HG03432 (cell line): Measurements from ENCODE around the gene KRT81.
"Not testable (repeated sequence)": the region's sequence is repeated elsewhere in the genome, so short reads cannot be mapped to it uniquely, and the experiment has no call there.

Experiments
- ATAC-seq: cut with Tn5 transposase; IDR thresholded peaks from one replicate; pipeline ENCODE4 v1.9.1; 2021; ENCODE audit warnings: mild to moderate bottlenecking, moderate library complexity; ENCODE audit not compliant: unreplicated experiment

KRT81 gene

DNA sequence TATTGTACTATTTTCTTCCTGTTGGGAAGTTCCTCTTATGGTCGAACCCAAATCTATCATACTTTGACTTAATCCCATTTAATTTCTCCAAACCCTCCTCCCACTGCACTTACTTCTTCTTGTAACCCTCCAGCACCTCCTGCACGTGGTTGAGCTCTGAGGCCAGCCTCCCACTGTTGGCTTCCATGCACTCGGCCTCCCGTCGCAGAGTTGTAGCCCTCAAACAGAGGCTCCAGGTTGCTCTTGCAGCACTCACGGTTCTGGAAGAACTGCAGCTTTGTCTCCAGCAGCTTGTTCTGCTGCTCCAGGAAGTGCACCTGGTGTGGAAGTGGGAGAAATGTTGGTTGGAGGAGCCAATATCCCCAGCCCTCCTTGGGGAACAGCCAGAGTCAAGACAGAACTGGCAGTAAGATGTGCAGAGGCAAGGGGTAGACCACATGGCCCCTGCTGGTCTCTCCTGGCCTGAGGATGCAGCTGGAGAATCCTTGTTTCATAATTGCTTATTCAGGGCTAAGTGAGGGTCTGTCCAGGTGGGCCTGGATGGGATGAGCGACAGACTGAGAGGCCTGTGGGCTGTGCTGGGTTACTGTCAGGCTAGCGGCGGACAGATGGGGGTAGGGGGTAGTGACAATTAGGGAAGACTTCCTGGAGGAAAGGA lies 35.3 kb downstream of the KRT81 start:
- ATAC-seq: no peak

DNA sequence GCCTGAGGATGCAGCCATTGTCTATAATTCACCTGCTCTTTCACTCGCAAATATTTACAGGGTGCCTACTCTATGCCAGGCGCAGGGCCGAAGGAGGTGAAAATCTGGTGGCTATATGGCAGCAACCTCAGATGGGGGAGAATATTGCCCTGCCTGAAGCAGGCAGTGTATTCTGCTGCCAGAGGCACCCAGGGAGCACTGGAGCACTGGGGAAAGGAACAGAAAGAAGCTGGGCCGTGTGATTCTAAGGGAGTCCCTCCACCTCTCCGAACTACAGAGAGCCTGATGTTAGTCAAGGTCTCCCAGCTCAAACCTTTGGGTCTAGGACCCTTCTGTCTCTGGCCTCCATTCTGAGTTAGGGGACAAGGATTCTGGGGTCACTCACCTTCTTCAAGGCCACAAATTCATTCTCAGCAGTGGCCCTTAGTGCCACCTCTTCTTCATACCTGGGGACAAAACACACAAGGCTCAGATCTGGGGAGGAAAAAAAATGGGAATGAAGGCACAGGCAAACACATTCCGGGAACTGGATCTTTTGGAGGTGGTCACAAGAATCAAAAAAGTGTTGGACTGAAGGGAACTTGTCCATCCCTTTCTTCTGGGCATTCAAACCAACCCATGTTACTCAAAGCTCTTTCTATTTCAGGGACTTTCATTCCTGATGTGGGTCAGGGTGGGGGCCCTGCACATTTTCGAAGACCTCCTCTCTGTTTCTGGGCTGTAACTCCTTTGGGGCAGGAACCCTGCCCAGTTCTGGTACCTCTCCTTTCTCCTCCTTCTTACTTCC lies 36.2 kb downstream of the KRT81 start:
- ATAC-seq: no peak

- ATAC-seq: no peak
These were observed 37.0 kb downstream of the KRT81 start for GRCh38 chr12:52254180-52254964.

GRCh38 chr12:52253391-52254179 lies 37.7 kb downstream of the KRT81 start:
- ATAC-seq: no peak

DNA sequence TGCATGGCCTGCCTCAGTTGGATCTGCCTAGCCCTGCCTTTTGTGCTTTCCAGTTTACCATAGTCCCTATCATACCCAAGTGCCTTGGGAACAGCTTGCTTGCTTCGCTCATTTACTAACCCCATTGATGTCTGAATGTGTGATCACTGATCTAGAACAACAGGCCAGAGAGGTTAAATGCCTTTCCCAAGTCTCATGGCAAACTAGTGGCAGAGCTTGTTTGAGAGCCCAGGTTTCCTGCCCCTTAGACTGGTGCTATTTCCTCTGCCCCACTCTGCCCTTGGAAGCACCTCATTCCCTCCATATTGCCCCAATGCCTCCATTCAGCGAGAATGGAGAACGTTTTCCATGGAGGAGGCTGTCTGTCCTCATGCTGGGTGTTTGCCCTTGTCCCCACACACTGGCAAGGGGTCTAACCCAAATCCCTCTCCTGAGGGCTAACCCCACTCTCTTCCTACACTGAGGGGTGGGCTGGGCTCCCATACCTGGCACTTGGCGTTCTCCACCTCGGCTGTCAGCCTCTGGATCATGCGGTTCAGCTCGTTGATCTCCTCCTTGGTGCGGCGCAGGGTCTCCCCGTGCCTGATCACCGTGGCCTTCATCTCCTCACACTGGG lies 38.5 kb downstream of the KRT81 start:
- no peak for ATAC-seq

GRCh38 chr12:52252175-52252615 lies 39.1 kb downstream of the KRT81 start:
- ATAC-seq: not testable (repeated sequence)

GRCh38 chr12:52251367-52252051 lies 39.8 kb downstream of the KRT81 start:
- ATAC-seq: no peak

DNA sequence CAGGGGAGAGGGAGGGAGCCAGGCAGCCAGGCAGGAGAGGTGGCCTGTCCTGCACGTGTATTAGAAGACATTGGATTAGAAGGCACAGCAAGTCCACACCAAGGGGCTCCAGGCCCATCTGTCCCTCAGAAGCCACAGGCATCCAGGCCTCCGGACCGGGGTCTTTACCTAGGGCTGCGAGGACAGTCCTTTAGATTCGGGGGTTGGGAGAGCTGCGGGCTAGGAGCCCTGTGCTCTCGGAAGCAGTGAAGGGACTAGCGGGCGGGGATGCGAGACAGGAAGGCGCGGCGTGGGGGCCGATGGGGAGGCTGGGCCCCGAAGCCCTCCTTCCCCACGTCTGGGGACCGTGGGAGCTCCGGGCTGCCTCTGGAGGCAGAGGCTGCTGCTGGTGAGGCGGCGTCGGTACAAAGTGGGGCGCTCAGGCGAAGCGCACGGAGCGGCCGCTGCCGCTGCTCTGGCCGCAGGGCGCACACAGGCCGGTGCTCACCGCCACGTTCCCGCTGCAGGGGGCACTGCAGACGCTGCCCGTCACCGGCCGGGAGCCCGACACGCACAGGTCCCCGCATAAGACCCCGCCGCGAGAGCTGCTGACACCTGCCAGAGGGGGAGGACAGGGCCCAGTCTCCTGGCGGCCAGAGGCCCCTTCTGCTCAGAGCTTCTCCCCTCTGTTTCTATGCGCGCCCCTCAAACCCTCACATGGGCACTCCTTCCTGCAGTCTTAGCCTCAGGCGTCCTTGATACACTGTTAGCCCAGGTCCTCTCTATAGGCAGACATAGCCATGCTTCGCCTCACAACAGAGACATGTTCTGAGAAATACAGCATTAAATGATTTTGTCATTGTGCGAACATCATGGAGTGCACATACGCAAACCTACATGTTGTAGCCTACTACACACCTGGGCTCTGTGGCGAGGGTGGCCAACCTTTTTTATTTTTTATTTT lies 41.0 kb downstream of the KRT81 start:
- no peak for ATAC-seq

DNA sequence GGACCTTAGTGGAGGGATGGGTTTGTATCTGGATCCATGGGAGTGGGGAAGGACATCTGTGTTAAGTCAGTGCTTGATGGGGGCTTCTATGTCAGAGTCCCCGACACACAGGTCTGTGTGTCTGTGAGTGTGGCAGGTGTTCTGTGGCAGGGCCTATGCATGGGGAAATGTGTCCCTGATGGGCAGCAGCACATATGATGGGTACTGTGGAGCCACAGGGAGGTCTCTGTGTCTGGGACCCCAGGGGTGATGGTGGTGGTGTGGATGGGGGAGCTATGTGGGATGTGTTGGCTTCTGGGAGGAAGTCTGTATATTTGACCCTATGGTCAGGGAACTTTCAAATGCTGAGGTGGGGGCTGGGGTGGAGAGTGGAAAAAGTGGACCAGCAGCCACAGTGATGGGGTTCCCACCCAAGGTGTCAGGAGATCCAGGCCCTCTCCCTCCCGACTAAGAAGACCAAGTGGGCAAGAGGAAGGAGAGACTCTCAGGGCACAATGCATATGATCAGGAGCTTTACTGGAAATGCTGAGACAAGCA lies 41.8 kb downstream of the KRT81 start:
- ATAC-seq: no peak

- no peak for ATAC-seq
These were observed 42.5 kb downstream of the KRT81 start for GRCh38 chr12:52248541-52249461.

GRCh38 chr12:52247622-52248540 lies 43.5 kb downstream of the KRT81 start:
- no peak for ATAC-seq

GRCh38 chr12:52246720-52247621 lies 44.4 kb downstream of the KRT81 start:
- ATAC-seq: no peak

- no peak for ATAC-seq
These were observed 45.3 kb downstream of the KRT81 start for GRCh38 chr12:52245962-52246569.

- no peak for ATAC-seq
These were observed 45.9 kb downstream of the KRT81 start for GRCh38 chr12:52245259-52245961.
